CD4-positive, alpha-beta T cell treated with Interleukin-17A for 1 hour (primary cell): Measurements from ENCODE around the gene PEX5L.
A peak's percentile ranks its signal among the peaks of the same experiment; 100 is the strongest.
"Not testable (repeated sequence)": the region's sequence is repeated elsewhere in the genome, so short reads cannot be mapped to it uniquely, and the experiment has no call there.

ENCODE experiments used
- DNase-seq: peaks from one replicate; pipeline ENCODE4 v3.0.0-alpha.2; 2020

PEX5L gene

GRCh38 chr3:179828738-179829137 lies 208.0 kb downstream of the PEX5L start:
- no peak for DNase-seq

- no peak for DNase-seq
These were observed 210.5 kb downstream of the PEX5L start for GRCh38 chr3:179826247-179826637.

- no peak for DNase-seq
These were observed 211.1 kb downstream of the PEX5L start for GRCh38 chr3:179825527-179826246.

DNA sequence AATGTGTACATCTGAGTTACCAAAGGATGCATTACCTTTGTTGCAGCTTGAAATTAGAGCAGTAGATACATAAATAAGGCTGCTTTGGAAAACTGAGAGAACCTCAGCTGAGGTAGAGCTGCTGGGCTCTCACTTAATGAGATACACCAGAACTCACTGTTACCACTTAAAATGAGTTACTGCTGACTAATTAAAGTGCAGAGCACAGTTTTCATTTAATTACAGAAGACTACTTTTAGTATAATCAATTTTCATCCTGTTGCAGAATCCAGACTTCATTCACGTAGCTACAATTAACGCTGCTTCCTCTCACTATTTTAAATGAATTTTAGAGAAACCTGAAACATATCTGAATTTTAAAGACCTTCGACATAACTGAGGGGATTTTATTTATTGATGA lies 214.4 kb downstream of the PEX5L start:
- no peak for DNase-seq

DNA sequence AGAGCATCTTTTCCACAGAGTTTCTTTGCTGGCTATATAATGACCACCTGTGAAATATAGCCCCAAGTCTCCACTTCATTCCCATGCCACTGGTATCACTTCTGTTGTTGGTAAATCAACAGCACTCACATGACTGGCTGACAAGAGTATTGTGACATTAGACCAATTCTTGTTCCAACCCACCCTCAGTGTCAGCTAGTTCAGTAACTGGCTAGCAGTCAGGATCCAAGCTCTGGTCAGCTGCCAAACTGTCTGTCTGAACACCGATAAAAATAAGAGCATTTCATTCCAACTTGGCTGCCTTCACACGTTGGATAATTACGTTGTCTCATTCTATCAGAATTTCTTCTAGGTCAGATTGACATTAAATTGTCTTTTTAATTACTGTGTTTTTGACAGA lies 217.4 kb downstream of the PEX5L start:
- DNase-seq, result no peak

- no peak for DNase-seq
These were observed 224.7 kb downstream of the PEX5L start for GRCh38 chr3:179812096-179812382.

- peak; percentile 14 for DNase-seq
These were observed 225.2 kb downstream of the PEX5L start for GRCh38 chr3:179811321-179812095.

DNA sequence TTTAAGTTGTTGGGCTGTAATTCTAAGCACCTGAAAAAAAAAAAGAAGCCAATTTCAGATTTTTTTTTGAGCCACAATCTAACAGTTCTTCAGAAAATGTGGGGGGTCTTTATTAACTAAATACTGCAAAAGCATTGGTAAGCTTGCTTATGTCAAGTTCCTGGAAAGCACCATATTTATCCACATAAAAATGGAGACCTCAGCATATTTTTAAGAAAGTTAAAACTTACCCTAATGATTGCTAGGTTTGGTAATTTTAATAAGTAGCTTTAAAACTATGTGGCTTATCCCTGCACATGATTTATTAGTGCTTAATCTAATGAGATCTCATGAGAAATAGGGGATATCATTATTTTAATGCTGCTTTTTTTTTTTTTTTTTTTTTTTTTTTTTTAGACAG lies 227.1 kb downstream of the PEX5L start:
- no peak for DNase-seq

DNA sequence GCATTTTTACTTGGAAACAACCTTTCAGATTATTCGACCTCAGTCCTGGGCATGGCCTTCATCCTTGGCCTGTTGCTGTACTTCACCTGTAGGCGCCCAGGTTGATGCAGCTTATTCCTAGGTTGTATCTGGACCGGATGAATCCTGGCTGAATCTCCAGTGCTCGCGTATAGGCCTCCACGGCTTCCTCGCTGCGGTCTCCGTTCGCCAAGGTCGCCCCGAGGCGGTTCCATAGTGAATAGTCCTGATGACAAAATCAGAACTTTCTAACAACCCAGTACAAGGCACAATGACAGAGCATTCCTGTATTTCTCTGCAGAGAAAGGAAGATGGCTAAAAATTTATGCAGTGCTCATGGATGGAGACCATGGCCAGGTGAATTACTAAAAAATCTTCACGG lies 229.1 kb downstream of the PEX5L start:
- no peak for DNase-seq

DNA sequence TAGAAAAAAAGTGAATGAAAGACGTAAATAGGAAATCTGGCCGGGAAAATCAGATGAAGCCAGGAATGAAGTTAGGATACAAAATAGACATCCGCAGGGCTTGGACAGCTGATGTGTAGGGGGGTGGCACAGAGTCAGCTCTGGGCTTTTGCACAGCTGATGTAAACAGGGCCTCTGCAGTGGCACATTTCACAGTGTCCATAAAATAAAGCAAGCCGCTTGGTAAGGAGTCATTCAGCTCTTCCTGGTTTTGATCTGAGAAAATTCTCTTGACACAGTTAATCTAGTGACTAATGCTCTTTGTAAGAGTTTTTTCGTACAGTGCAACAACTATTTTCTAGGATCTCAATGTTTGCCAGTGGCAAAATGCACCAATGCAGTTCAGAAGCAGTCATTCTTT lies 230.6 kb downstream of the PEX5L start:
- no peak for DNase-seq

DNA sequence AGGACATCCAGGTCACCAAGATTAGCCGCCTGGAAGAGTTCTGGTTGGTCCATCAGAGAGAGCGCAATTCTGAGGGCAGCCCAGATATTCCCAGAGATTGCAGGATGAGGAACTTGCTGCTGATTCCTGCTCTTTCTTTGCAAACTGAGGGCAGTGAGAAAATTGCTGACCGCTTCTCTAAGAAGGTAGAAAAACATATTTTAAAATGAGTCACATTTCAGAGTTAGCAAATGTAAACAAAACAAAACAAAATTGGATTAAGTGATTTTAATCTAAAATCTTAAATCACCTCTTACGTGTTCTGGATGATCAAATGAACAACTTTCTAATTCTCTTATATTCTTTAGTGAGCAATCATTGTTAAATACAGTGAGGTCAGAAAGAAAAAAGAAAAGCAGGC lies 234.9 kb downstream of the PEX5L start:
- DNase-seq, result no peak

DNA sequence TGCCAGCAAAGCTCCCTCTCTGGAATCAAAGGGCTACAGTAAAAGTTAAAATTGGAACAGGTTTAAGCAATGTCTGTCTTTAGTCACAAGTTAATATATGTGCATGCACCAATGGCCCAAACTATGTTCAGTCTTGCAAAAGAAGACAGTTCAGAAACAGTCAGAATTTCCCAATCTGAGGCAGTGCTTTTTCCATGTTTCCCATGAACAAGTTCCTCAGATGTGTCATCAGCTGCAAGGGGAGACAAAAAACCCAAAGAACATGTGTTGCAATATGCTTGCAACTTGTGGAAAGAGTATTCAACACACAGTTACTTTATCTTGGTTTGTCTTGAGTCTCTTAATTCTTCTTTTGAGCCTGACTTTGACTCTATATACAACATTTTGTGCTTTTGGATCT lies 235.5 kb downstream of the PEX5L start:
- DNase-seq, result no peak

GRCh38 chr3:179797192-179797591 lies 239.5 kb downstream of the PEX5L start:
- no peak for DNase-seq

GRCh38 chr3:179796421-179796820 lies 240.3 kb downstream of the PEX5L start:
- no peak for DNase-seq

DNA sequence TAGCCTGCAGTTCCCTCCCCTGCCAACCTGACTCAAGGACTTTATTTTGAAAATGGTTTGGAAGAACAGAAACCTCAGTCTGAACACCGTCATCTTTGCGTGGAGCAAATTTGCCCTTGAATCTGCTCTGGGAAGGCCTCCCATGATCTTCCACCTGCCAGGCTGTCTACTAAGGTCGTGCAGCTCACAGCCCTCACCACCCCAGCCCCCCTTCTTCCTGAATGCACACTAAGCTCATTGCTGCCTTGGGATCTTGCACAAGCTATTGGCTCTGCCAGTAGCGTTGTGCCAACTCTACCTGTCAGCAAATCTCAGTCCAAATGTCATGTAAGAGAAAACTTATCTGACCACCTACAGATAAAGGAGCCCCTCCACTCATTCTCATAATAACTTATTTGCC lies 242.4 kb downstream of the PEX5L start:
- DNase-seq, result no peak

DNA sequence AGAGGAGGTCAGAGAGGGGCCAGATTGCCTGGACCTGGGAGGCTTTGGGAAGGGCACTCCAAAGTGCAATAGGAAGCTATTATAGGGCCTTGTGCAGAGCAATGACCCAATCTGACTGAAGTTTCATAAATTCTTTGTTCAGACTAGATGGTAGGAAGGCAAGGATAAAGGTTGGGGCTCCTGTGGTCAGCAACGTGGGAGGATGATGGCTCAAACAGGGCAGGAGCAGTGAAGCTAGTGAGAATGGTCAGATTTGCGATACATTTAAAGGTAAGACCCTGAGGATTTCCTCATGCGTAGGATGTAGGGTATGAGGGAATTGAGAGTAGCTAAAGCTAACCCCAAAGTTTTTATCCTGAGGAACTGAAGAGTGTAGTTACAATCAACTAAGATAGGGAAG lies 244.9 kb downstream of the PEX5L start:
- no peak for DNase-seq

DNA sequence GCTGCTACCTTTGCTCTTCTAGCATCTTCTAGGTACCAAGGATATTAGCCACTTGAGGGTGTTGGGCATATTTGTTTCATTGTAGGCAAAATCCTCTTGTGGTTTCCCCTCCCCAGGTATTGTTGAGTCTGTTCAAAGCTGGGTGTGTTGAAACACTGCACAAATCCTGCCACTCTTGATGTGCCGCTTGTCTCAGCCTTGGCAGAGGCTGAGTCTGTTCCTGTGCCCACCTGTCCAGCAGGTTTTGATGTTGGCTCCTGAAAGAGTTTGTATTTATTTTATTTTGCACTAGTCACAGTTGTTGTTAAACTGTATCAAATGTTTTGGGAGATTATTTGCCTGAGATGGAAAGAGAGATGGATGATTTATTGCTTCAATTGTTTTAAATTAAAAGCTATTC lies 247.7 kb downstream of the PEX5L start:
- DNase-seq, result no peak

DNA sequence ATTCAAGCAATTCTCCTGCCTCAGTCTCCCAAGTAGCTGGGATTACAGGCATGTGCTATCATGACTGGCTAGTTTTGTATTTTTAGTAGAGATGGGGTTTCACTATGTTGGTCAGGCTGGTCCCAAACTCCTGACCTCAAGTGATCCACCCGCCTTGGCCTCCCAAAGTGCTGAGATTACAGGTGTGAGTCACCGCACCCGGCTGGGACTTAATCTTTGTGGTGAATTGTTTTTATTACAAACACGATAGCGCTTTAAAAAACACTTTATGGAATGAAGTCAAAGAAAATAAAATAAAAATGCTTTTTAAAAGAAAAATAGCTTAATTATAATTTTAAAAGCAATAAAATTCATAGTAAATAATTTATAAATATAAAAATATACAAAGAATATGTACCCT lies 253.9 kb downstream of the PEX5L start:
- DNase-seq, result not testable (repeated sequence)

DNA sequence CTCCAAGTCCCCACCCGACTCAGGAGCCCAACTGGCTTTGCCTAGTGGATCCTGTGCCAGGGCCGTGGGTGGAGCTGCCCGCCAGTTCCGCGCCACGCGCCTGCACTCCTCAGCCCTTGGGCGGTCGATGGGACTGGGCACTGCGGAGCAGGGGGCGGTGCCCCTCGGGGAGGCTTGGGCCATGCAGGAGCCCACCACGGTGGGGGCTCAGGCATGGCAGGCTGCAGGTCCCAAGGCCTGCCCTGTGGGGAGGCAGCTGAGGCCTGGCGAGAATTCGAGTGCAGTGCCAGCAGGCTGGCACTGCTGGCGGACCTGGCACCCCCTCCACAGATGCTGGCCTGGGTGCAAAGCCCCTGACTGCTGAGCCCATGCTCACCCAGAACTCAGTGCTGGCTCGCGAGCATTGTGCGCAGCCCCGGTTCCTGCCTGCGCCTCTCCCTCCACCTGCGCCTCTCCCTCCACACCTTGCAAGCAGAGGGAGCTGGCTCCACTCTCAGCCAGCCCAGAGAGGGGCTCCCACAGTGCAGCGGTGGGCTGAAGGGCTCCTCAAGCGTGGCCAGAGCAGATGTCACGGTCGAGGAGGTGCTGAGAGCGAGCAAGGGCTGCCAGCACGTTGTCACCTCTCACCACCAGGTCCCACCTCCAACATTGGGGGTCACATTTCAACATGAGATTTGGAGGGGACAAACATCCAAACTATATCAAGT lies 261.2 kb downstream of the PEX5L start:
- no peak for DNase-seq

DNA sequence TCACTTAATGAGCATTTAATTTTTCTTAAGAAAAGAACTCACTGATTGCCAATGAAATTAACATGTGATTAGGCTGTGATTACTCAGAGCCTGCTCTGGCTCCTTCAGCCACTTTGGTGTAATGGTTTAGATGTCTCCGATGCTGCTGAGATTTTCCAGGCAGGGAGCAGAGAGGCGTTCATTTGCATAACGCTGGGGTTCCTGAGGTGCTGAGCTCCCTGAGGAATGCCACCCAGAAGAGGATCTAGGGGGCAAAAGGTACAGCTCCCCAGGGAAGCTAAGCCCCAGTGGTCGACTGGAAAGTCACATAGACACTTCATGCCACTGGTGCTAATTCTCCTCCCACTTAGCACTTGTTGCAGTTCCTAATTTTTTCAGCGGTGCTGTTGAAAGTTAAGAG lies 264.4 kb downstream of the PEX5L start:
- no peak for DNase-seq

- no peak for DNase-seq
These were observed 264.9 kb downstream of the PEX5L start for GRCh38 chr3:179771797-179772196.

- no peak for DNase-seq
These were observed 267.1 kb downstream of the PEX5L start for GRCh38 chr3:179769411-179770247.

GRCh38 chr3:179768080-179768479 lies 268.7 kb downstream of the PEX5L start:
- DNase-seq, result no peak
